ENCODE measurements around the gene POU2F1. TPM values are rescaled to one million over a fixed set of nuclear protein-coding genes. Genes with fewer than 3 reads are reported as not detected.

POU2F1 gene
- total RNA-seq, 2 donors from 2014 or later: 6.2 to 13.5 TPM

- no peak overlapping the region for H3K27ac ChIP-seq
- no peak for DNase-seq
- no peak for ATAC-seq
- peaks cover 30% of the 10 kb centered on the region for H3K4me1 ChIP-seq
- intact Hi-C loops (cut with DNase I): no loop called here
- no peak for TF ChIP-seq POLR2A (IDR thresholded peaks at IDR 0.05)
- TF ChIP-seq, protein P1, sequence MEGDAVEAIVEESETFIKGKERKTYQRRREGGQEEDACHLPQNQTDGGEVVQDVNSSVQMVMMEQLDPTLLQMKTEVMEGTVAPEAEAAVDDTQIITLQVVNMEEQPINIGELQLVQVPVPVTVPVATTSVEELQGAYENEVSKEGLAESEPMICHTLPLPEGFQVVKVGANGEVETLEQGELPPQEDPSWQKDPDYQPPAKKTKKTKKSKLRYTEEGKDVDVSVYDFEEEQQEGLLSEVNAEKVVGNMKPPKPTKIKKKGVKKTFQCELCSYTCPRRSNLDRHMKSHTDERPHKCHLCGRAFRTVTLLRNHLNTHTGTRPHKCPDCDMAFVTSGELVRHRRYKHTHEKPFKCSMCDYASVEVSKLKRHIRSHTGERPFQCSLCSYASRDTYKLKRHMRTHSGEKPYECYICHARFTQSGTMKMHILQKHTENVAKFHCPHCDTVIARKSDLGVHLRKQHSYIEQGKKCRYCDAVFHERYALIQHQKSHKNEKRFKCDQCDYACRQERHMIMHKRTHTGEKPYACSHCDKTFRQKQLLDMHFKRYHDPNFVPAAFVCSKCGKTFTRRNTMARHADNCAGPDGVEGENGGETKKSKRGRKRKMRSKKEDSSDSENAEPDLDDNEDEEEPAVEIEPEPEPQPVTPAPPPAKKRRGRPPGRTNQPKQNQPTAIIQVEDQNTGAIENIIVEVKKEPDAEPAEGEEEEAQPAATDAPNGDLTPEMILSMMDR (IDR thresholded peaks at IDR 0.05): no peak
- no peak overlapping the region for H3K4me3 ChIP-seq
- H3K9me3 ChIP-seq: no peaks in the 10 kb centered on the region
- H3K36me3 ChIP-seq (replicated peaks in 1 of 2; ENCODE audit: insufficient read depth in 1 of 2, low read depth in 2 of 2): no peaks in the 10 kb centered on the region
- no peaks in the 10 kb centered on the region for H3K27me3 ChIP-seq
These were observed 71.5 kb downstream of the POU2F1 start for GRCh38 chr1:167292216-167292615.

- Histone ChIP-seq H3K9me3 (no peaks in the 10 kb centered on the region), H3K27ac (no peak overlapping the region), H3K4me1 (peaks cover 34% of the 10 kb centered on the region), H3K4me3 (no peak overlapping the region), H3K27me3 (no peaks in the 10 kb centered on the region), H3K36me3 (replicated peaks in 1 of 2; ENCODE audit: insufficient read depth in 1 of 2, low read depth in 2 of 2) (no peaks in the 10 kb centered on the region)
- TF ChIP-seq POLR2A (IDR thresholded peaks at IDR 0.05): no peak
- TF ChIP-seq, protein P1 (IDR thresholded peaks at IDR 0.05): no peak
- intact Hi-C loops (cut with DNase I): no loop called here
- no peak for ATAC-seq
- no peak for DNase-seq
- 79 to 87% methylated on average over 4 of the region's 4 CpGs for WGBS, 2 donors
These were observed 72.4 kb downstream of the POU2F1 start for GRCh38 chr1:167293057-167293456.

- Histone ChIP-seq H3K36me3 (replicated peaks in 1 of 2; ENCODE audit: insufficient read depth in 1 of 2, low read depth in 2 of 2) (no peaks in the 10 kb centered on the region), H3K27ac (no peak overlapping the region), H3K27me3 (no peaks in the 10 kb centered on the region), H3K4me3 (no peak overlapping the region), H3K4me1 (peaks cover 36% of the 10 kb centered on the region), H3K9me3 (no peaks in the 10 kb centered on the region)
- no peak for TF ChIP-seq POLR2A (IDR thresholded peaks at IDR 0.05)
- TF ChIP-seq, protein P1 (IDR thresholded peaks at IDR 0.05): no peak
- 77 to 94% methylated on average over 2 of the region's 2 CpGs for WGBS, 2 donors
- ATAC-seq (no peak), DNase-seq (no peak)
- intact Hi-C loops (cut with DNase I): no loop called here
These were observed 73.8 kb downstream of the POU2F1 start for GRCh38 chr1:167294528-167294927.

DNA sequence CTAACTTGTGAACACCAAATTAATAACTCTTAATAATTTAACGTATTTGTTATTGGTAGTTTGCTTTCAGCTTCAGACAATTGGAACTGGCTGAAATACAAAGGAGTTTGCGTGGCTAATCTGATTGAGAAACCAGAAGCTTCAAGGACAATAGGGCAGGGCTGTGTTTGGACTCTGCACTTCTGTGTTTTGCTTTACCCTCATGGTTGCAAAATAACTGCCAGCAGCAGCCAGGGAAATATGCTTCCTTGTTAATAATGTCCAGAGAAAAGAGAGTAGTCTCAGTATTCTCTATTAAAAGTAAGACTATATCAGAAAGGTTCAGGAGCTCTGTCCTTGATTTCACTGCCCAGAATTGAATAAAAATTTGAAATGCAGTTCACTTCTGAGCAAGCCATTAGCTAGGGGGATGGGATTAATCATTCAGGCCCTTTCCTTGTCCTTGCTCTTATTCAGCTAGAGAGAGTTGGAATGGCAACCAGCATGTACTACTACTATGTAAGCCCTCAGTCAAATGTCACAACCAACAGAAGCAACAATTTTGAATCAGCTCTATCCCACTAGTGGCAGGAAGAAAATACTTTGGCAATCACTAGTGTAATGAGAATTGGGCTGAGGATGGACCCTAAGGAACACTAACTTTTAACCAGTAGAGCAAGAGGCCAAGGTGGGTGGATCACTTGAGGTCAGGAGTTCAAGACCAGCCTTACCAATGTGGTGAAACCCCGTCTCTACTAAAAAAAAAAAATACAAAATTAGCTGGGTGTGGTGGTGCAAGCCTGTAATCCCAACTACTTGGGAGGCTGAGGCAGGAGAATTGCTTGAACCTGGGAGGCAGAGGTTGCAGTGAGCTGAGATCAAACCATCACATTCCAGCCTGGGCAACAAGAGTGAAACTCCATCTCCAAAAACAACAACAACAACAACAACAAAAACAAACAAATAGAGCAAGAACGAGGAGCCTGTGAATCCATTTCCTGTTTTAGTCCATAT is 76.8 kb downstream of the POU2F1 start:
- Histone ChIP-seq H3K9me3 (no peaks in the 10 kb centered on the region), H3K27me3 (no peaks in the 10 kb centered on the region), H3K27ac (peak overlapping the region in 3 of 4 donors; percentile 45 to 72 (median 49)), H3K4me1 (peaks cover 24% of the 10 kb centered on the region), H3K36me3 (replicated peaks in 1 of 2; ENCODE audit: insufficient read depth in 1 of 2, low read depth in 2 of 2) (no peaks in the 10 kb centered on the region), H3K4me3 (no peak overlapping the region)
- 35 to 36% methylated on average over 4 of the region's 4 CpGs for WGBS, 2 donors
- DNase-seq (peak; percentile 44 to 70 (median 57)), ATAC-seq (peak; percentile 79)
- intact Hi-C loops (cut with DNase I): no loop called here
- no peak for TF ChIP-seq POLR2A (IDR thresholded peaks at IDR 0.05)

DNA sequence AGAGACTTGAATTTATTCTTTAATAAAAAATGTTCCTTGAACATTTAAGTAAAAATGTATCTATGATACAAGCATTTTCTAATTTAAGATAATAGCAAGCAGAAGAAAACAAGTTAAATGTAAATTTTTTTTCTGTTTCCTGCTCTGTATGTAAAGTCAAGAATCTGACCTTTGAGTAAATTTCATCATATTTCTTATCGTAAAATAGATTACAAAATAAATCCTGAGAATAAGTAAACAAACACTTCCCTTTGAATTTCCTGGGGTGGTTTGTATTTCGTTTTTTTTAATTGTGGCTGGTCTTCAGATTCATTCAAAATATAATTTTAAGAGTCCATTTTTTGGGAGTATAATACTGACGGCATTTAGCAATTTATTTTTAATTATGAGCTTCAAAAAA is 77.6 kb downstream of the POU2F1 start:
- no peak for TF ChIP-seq POLR2A (IDR thresholded peaks at IDR 0.05)
- TF ChIP-seq, protein P1 (IDR thresholded peaks at IDR 0.05): no peak
- Histone ChIP-seq H3K9me3 (no peaks in the 10 kb centered on the region), H3K4me1 (peaks cover 24% of the 10 kb centered on the region), H3K4me3 (no peak overlapping the region), H3K27ac (peak overlapping the region in 1 of 4 donors; percentile 72), H3K27me3 (no peaks in the 10 kb centered on the region), H3K36me3 (replicated peaks in 1 of 2; ENCODE audit: insufficient read depth in 1 of 2, low read depth in 2 of 2) (no peaks in the 10 kb centered on the region)
- ATAC-seq (no peak), DNase-seq (no peak)
- 30 to 32% methylated on average over 3 of the region's 3 CpGs for WGBS, 2 donors
- intact Hi-C loops (cut with DNase I): no loop called here

Measured in body of pancreas (tissue), 4 donors.